Gastroesophageal sphincter (tissue), 3 donors: ENCODE measurements around the gene DDIT4.

Experiments
- CTCF ChIP-seq, 4 experiments: fragments of 200-600 bp in 2 of 4; fragments of 450-650 bp in 2 of 4; sonication (generic) in 1 of 4; IDR thresholded peaks; one replicate each; pipeline ENCODE4 v1.5.1; 2017 to 2019; ENCODE audit warnings: antibody characterized with exemption in 4 of 4, mild to moderate bottlenecking in 2 of 4, moderate library complexity in 2 of 4
- EP300 ChIP-seq: sonication (generic); formaldehyde crosslinking; IDR thresholded peaks from one replicate; pipeline ENCODE4 v1.6.1; 2017; ENCODE audit warnings: antibody characterized with exemption, mild to moderate bottlenecking
- POLR2A ChIP-seq, 2 donors: fragments of 450-650 bp; IDR thresholded peaks; one replicate each; pipeline ENCODE4 v1.6.1; 2017; ENCODE audit warnings: antibody characterized with exemption in 2 of 2, mild to moderate bottlenecking in 2 of 2, moderate library complexity in 1 of 2

DNA sequence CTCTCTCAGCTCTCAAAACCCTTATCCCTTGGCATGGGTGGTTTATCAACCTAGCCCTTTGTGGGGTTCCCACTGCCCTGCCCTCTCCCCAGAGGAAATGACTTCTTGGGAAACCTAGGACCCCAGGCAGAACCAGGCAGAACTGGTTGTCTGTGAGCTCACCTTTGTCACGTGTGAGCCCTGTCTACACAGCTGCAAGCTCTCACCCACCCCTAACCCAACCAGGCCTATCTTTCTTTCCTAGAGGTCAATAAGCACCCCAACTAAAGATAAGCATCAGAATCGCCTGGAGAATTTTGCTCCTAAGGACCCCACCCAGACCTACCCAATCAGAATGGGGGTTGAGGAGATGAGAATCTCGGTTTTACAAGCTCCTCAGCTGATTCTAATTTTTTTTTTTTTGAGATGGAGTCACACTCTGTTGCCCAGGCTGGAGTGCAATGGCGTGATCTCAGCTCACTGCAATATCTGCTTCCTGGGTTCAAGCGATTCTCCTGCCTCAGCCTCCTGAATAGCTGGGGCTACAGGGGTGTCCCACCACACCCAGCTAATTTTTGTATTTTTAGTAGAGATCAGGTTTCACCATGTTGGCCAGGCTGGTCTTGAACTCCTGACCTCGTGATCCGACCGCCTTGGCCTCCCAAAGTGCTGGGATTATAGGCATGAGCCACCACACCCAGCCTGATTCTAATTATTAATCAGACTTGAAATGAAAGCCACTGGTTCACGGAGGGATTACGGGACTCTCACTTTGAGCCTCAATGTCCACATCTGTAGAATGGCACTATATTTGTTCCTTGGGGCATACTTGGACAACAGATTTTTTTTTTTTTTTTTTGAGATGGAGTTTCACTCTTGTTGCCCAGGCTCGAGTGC is 7.5 kb upstream of the DDIT4 start:
- no peak for TF ChIP-seq CTCF (IDR thresholded peaks at IDR 0.05)
- TF ChIP-seq EP300: no peak
- no peak for TF ChIP-seq POLR2A (IDR thresholded peaks at IDR 0.05)
